ENCODE measurements around the gene PARP3.

PARP3 gene

DNA sequence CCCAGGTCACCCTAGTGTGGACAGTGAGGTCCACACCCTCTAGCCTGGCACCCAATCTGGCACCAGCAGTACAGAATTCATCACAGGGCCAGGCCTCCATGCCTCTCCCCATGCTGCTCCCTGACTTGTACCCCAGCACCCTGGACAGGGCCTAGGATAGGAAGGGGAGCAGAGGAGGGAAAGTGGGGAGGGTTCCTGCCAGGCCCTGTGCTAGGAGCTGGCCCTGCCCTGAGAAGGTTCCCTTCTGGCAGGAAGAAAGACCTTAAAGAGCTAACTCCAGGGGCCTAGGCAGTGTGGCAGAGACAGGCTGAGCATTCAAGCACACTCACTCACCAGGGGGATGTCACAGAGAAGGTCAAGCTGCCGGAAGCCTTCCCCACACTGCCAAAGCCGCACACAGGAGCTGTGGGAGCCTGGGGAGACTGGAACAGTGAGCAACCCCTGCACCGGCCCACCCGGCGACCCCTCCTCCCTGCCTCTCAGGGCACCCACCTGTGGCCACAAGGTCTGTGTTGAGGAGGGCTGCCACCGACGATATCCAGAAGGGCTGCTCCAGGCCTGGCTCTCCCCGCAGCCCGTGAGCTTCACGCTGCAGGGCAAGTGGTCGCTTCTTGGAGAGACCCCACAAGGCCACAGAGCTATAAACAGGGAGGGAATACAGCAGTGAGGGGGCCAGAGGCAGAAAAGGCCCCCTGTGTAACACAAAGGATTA, 7.9 kb upstream of the PARP3 start:
- no peak for DNase-seq

DNA sequence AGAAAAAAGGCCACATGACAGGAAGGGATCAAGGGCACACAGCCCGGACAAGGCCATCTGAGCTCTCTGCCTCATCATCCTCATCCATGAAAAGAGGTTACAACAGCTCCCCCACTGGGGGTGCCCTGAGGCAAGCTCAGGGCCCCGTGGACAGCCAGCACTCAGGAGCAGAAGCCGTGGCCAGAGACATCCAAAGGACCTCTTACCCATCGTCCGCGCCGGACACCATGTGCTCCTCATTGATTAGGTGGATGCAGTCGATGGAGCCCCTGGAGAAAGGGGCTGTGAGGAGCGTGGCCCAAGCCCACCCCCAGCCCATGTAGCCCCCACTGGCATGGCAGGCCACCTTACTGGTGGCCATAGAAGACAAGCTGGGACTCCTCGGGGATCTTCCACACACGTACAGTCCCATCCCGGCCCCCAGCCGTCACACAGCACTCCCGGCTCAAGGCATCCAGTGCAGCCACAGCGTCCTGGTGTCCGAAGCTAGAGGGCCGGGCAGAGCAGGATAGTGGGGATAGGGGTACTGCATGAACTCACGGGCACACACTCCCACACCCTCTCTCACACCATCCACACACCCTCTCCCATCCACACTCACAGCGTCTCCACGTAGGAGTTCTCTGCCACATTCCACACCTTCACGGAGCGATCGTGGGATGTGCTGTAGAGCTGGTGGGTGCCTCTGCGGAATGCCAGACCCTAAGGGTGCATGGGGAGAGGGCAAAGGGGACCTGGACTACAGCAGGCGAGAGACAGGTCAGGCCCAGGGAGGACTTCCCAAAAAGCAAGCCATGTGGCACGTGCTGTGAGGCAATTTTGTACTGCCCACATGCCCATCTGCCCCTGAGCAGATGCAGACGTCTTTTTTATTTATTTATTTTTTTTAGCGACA, 6.9 kb upstream of the PARP3 start:
- DNase-seq: no peak

DNA sequence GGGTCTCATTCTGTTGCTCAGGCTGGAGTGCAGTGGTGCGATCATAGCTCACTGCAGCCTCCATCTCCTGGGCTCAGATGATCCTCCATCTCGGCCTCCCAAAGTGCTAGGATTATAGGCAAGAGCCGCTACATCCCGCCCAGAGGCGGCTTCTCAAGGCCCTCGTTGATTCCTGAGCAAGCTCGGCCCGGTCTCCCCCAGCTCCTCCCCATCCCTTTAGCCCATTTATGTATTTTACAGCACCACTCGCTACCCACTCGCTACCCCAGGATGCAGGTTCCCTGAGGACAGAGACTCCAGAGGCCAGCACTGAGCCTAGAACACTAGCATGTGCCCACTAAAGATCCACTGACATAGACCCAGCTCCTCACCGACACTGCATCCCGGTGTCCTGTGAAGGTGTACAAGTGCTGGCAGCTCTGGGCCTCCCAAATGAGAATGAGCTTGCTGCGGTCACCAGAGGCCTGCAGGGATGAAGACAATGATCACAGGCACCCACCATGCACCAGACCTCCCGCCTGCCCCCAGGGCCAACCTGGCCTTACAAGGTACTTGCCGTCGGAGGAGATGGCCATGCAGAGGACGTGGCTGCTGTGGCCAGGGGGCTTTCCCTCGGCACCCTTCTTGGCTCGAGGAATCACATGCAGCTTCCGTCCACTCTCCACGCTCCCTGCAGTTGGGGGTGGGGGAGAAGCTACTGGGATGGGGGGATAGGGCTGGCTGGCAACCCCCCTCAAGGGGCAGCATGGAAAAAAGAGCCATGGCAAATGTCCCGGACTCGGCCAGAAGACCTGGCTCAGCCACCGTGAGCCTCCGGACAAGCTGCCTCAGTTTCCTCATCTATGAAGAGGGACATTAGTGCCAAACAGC, 6.0 kb upstream of the PARP3 start:
- DNase-seq: no peak

DNA sequence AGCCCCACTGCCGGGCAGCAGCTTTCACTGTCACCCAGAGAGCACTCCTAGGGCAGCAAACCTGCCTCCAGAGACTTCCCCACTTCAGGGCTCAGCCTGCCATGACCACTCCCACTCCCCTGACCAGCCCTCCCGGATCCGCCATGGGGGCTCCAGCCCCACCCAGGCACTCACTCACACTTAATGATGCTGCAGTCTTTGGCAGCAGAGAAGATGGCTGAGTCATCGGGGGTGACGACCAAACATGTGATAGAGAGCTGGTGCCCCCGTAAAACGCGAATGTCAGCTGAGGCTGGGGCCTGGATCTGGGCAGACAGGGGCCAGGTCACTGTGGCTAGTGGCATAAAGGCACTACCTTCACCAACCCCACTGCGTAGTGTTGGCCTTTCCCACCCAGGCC, 5.1 kb upstream of the PARP3 start:
- no peak for DNase-seq

DNA sequence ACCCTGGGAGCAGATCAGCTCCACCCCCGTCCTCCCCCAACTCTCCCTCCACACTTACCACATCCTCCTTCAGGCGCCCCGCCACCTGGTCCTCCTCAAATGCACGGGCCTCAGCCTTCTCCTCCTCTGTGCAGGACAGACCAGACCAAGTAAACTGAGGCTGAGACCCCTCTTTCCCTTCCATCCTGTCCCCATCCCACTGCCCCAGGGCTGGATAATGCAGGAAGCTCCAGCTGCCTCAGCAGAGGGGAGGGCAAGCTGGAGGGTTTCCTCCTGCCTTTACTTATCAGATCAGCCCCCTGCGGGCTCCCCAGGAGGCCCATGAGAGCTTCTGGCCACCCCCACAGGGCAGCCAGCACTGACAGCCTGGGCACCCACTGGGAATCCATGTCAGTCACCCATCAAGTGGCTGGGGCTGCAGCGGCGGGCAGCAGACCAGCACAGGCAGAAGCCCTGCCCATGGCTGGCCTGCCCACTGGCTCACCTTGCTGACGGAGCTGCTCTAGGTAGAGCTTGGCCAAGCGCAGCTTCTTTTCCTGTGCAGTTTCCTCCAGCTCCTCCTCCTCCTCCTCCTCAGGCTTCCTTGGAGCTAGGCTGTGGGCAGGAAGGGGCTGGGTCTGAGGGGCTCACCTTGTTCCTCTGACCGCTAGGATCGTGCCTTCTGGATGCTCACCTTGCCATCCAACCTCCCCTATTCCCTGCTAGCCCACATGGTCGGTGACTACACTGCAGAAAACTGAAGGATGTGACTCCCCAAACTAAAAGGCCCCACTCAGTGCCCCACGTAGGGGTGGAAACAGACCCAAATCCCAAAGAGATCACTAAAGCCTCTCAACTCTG, 4.3 kb upstream of the PARP3 start:
- DNase-seq: no peak

DNA sequence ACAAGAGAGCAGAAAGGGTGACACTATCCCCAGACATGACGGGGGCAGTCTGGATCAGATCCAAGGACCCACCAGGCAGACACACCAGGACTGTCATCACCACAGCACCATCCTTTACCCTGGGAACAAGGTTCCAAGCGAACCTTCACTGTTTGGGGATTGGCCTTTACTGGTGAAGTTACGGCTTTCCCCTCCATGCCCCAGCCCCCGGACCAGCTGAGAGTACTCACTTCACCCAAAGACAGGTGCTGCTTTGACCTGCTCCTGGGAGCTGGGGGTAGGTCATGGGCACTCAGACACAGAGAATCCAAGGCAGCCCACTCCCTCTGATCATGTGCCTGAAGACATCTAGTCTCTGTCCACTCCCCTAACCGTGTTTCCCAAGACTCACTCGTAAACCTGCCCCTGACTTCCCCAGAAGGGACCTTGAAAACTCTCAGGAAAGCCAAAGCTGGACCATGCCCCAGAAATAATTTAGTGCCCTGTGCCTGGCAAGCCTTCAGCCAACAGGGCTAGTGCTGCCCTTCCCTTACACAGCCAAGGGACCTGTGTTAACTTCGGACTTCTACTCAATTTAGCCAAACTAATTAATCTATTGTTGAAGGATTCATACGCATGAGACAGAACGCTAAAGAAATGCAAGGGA, 3.3 kb upstream of the PARP3 start:
- DNase-seq: no peak

DNA sequence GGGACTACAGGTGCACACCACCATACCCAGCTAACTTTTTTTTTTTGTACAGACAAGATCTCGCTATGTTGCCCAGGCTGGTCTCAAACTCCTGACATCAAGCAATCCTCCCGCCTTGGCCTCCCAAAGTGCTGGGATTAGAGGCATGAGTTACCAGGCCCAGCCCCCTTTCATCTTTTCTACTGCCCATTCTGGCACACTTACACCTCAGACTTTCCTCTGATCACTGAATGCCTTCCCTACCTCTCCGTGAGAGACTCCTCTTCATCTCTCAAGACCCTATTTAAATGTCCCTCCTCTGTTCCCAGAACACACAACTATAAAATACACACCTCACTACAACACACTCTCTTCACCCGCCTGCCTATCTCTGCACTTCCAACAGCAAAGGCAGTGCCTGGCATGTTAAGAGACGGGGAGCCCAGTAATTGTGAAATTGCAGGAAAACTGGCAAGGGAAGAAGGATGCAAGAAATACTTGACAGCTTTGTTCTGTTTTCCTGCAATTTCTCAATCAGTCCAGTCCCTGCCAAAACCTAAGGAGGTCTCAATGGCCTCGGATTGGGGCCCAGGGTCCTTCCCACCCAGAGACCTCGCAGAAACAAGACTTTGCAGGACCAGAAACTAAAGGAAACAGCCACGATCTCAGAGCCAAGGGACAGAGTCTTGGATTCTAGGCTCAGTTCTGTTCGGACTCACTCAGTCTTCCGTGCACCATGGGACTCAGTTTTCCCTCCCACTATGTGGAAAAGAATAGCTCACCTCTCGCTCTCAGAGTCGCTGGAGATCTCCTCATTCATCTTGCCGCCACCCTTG, 1.3 kb upstream of the PARP3 start:
- DNase-seq: no peak

DNA sequence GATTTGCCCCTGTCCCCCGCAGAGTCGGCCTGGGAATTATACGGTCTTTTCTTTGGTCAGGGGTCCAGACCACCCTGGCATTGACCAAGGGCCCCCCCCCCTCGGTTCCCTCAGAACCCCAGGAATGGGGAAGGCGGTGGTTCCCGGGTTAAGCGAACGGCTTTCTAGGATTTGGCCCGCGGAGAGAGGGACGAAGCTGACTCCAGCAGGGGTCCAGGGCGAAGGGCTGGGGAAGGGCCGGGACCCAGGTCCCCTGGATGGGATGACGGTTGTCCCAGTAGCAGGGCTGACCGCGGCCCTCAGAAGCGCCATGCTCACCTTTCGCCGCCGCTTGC, 733 bp upstream of the PARP3 start:
- no peak for DNase-seq

DNA sequence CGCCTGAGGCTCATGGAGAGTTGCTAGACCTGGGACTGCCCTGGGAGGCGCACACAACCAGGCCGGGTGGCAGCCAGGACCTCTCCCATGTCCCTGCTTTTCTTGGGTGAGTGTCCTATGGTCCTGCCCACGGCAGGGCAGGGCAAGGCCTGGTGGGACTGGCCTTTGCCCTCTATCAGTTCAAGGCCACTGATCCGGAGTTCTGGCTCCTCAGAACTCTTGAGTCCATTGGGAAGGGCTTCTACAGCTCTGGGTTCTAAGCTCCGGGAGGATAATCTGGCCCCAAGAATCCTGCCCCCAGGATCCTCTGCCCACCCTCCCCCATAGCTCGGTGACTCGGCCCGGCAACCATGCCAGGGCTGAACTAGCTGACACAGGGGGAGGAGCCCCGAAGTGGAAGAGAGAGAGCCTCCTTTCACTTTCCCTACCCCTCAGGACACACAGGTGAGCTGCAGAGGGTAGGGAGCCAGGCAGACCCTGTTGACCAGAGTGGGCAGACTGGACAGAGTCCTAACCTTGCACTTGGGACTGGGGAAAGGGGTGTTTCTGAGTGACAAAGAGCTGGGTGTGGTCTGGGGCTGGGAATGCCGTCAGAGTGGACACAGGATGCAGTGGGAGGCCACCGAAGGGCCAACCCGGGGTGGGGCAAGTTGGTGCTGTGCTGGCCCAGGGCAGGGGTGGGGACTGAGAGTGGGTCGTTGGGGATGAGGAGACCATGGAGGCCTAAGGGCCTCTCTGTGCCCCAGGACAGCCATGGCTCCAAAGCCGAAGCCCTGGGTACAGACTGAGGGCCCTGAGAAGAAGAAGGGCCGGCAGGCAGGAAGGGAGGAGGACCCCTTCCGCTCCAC, 664 bp downstream of the PARP3 start:
- peak; percentile 42 for DNase-seq

DNA sequence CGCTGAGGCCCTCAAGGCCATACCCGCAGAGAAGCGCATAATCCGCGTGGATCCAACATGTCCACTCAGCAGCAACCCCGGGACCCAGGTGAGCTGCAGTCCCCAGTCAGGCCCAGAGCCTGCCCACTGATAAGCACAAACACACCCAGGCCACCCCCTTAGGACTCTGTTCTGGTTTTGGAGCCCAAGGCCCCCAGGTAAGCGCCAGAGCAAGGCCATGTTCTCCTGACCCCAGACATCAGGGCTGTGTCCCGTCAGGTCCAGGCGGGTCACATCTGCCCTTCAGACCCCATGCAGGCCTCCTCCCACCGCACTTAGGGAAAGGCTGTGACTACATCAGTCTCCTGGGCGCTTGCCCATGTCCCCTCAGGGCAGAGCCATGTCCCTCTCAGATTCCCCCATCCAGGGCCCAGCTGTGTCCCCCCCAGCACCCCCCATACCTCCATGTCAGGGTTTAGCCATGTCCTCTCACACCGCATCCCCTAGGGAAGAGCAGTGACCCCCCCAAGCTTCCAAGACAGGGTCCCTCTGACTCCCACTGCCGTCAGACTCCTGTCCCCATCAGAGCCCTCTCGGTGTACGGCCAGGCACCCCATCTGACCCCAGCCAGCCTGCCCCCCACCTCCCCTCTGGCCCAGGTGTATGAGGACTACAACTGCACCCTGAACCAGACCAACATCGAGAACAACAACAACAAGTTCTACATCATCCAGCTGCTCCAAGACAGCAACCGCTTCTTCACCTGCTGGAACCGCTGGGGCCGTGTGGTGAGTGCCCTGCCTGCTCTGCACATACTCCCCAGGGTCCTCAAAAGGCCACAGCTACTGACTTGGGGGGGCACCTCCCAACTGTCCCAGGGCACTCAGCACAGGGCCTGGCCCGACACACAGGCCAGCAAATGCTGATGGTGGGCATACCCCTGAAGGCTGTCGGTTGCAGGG, 1.6 kb downstream of the PARP3 start:
- no peak for DNase-seq

DNA sequence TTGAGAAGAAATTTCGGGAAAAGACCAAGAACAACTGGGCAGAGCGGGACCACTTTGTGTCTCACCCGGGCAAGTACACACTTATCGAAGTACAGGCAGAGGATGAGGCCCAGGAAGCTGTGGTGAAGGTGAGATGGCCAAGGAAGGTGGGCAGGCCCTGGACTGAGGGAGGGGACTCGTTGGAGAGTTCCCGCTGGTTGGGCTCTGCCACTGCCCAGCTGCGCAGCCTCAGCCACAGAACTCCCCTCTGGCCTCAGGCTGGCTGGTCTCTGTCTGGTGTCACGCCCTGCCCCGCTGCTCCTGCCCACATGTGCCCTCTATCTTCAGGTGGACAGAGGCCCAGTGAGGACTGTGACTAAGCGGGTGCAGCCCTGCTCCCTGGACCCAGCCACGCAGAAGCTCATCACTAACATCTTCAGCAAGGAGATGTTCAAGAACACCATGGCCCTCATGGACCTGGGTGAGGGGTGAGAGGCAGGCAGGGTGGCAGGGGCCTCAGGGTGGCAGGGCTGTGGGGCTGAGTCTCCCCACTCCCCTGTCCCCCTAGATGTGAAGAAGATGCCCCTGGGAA, 2.4 kb downstream of the PARP3 start:
- no peak for DNase-seq

DNA sequence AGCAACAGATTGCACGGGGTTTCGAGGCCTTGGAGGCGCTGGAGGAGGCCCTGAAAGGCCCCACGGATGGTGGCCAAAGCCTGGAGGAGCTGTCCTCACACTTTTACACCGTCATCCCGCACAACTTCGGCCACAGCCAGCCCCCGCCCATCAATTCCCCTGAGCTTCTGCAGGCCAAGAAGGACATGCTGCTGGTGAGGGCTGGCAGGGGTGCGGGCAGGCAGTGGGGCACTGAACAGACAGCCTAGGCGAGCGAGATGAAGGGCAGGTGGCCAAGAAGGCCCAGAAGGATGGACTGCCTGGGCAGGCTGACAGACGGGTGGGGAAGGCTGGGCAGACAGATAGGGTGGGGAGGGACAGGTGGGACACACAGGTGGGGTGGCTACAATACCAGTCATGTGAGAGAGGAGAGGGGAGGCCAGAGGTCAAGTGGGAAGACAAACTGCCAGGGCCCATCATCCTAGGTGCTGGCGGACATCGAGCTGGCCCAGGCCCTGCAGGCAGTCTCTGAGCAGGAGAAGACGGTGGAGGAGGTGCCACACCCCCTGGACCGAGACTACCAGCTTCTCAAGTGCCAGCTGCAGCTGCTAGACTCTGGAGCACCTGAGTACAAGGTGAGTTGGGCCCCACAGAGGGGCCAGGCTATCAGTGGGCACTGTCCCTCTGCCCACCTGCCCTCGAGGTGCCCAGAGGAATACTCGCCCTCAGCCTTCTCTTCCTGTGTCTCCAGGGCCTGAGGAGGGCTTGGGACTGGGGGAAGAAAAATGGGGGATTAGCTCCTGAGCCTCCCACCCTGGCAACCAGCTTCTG, 3.1 kb downstream of the PARP3 start:
- no peak for DNase-seq

DNA sequence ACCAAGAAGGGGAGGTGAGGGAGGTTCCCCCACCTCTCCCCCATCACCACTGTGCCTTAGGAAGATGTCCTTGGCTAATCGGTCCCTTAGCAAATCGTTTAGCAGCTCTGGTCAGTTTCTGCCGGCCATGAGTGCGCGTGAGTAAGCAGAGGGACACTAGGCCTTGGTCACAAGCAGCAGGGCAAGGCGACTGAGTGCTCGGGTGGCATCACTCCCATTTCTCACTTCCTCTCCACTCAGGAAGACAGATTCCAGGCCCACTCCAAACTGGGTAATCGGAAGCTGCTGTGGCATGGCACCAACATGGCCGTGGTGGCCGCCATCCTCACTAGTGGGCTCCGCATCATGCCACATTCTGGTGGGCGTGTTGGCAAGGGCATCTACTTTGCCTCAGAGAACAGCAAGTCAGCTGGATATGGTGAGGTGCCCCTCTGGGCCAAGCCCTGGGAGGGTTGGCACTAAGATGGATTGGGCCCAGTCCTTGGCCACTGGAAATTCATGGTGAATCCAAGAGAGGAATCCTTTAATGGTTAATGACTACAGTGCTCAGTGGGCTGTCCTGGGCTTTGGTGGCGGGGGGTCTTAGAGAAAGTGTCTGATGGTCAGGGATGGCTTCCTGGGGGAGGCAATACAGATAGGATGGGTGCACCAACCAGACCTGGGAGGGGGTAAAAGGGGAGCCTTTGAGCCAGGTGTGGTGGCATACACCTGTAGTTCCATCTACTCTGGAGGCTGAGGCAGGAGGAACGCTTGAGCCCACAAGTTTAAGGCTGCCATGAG, 4.0 kb downstream of the PARP3 start:
- no peak for DNase-seq

DNA sequence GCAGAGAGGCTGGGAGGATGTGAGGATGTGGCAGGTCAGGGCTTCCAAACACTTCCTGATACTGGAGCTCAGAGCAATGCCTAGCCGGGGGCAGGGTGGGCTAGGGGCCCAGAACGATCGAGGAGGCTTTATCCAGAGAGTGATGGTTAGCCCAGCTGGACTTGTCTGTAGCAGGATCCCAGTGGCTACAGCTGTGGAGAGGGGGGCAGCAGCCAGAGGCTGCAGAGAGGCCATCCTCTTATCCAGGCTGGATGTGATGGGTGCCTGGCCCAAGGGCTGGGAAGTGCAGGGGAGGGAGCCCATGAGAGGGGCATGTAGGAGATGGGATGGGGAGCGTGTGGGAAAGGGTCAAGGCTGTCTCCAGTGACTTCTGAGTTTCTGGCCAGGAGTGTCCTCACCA, 4.6 kb downstream of the PARP3 start:
- DNase-seq: no peak

DNA sequence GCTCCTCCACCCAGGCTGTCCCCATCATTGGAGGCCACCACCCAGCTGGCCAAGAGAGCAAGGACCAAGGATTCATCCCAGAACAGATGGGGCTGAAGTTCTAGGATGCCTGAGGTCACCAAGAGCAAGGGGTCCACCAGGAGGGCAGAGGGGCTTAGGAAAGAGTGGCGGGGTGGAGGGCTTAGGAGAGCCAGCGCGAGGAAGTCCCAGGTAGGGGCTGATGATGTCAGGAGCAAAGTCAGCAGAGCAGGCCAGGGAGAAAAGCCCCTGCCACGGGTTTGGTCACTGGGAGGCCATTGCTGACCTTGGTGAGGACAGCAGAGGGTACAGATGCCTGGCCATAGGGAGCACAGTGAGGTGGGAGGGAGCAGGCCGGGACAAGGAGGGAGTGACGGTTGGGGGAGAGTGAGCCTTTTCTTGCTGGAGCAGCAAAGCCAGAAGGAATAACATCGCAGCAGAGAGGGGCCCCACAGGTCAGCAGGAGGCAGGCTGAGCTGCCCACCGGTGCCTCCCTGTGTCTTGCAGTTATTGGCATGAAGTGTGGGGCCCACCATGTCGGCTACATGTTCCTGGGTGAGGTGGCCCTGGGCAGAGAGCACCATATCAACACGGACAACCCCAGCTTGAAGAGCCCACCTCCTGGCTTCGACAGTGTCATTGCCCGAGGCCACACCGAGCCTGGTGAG, 5.2 kb downstream of the PARP3 start:
- DNase-seq: no peak

DNA sequence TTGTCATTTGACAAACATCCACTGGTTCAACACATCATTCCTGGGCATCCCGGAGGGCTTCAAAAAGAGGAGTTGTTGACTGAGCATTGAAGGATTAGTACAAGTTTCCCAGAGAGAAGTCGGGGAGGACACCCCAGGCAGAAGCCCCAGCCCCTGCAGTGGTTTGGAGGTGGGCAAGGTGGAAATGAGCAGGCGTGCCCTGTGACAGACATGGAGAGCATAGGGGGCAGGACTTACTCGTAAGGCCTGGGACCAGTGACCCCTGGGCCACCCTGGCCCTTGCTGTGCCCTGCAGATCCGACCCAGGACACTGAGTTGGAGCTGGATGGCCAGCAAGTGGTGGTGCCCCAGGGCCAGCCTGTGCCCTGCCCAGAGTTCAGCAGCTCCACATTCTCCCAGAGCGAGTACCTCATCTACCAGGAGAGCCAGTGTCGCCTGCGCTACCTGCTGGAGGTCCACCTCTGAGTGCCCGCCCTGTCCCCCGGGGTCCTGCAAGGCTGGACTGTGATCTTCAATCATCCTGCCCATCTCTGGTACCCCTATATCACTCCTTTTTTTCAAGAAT, 5.9 kb downstream of the PARP3 start:
- DNase-seq: no peak
